IPS-11a (cell line): ENCODE data around the gene MYBPH.

ENCODE experiments used
- H3K4me3 ChIP-seq: one replicate; pipeline ENCODE4 v1.5.1; 2013; ENCODE audit warnings: low read depth, low read length, control low read depth

Gene MYBPH

DNA sequence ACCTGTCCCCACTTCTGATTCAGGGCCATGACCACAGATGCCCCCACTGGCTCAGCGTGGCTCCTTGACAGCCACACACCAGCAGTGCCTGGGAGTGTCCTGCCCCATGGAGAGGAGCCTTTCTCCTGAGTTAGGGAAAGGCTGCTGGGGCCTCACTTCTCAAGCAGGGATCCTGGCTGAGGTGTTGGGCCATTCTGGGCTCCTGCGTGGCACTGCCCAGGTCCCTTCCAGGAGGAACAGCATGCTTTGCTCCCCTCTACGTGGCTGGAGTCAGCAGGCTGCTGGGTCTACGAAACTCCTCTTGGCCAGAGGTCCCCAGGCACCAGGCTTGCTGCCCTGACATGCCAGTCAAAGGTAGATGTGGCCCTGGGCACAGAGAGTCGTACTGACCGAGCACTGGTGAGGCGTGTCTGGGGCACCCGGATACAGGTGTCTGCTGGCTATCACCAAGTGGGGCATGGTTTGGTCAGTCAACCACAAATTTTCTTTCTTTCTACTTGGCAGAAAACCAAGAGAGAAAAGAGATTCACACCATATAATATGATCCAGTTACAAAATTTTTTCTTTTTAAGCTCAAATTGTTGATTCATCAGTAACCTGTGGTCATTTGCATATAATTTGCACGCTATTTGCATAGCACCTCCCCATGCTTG is 44.0 kb downstream of the MYBPH start:
- H3K4me3 ChIP-seq = no peak overlapping the region

DNA sequence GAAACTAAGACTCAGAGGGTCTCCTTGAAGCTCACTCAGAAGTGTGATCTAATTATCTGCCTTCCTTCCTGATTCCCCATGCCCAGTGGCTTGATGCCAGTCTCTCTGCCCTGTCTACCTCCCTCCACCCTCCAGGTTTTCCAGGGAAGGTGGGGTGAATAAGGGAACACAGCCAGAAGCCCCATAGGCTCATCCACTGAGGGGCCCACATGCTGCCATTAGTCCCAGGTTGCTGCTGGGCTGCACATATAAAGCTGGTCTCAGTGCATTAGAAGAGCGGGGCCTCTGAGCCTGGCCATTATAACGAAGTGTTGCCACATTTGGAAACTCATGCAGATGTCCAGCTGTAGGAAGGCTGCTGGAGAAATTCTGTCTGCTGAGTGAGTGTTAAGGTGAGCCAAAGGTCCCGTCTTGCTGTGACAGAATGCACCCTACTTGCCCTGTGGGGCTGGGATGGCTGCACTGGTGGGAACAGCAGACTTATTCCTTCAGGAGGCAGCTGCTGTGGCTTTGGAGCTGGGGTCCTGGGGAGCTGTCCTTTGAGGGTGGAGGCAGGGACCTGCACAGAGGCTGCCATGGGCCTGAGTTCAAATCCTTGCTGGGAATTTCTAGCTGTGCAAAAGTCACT is 45.2 kb downstream of the MYBPH start:
- no peak overlapping the region for H3K4me3 ChIP-seq

DNA sequence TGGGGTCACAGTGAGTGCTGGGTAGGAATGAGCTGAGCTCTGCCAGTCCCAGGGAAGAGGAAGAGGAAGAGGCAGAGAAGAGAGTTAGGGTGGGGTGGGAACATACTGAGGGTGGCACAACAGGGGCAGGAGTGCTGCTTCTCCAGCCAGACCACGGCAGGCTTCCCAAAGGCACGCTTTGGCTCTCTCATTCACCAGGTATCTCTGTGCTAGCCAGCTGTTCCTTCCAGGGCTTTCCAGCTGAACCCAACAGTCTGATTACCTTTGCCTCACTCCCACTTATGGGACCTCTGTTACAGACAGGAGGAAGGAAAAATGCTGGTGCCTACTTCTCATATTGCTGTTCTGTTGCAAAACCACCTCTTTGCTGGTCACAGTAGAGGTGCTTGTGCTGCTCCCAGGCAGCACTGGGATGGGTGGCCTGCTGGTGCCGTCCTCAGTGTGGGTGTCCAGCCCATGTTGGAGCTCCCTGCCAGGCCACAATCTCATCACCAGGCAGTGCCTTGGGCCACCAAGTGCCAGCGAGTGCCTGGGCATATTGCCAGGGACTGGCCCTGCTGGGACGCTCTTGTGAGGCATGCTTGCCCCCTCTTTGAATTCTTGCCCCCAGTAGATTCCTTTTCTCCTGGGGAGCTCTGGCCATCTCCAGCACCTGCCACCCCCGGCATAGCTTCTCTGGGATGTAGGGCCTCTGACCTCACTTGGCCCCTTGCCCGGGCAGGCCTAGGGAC is 46.0 kb downstream of the MYBPH start:
- no peak overlapping the region for H3K4me3 ChIP-seq

DNA sequence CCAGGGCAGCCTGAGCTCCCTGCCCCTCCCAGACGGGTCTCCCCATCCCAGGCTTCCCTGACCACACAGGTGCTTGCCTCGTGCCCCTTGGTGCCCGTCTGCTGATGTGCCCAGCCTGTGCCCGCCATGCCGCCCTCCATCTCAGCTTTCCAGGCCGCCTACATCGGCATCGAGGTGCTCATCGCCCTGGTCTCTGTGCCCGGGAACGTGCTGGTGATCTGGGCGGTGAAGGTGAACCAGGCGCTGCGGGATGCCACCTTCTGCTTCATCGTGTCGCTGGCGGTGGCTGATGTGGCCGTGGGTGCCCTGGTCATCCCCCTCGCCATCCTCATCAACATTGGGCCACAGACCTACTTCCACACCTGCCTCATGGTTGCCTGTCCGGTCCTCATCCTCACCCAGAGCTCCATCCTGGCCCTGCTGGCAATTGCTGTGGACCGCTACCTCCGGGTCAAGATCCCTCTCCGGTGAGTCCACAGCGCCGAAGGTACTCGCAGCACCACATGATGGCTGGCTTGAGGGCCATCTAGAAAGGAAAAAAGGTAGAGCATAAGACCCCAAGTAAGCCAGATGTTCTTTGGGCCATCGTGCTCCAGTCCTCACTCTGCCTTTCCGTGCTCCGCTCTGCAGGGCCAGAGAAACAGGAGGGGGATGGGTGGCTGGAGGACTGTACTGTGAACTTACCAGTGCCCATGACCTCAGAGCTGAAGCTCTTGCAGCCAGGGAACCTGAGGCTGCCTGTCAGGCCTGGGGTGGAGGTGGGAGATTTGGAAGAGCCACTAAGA is 46.7 kb downstream of the MYBPH start:
- H3K4me3 ChIP-seq = no peak overlapping the region

DNA sequence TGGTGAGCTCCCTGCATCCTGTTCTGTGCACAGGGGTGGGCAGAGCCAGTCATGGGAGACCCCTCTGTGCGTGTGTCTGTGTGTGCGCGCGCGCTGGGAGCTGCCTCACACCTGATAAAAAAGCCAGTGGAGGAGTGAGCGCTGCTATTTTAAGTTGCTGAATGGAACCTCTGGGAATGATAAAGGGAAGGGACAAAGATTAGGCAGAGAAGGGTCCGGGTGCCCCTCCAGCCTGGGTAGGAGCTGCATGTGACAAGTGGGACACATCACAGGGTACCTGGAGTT is 47.3 kb downstream of the MYBPH start:
- H3K4me3 ChIP-seq = no peak overlapping the region

DNA sequence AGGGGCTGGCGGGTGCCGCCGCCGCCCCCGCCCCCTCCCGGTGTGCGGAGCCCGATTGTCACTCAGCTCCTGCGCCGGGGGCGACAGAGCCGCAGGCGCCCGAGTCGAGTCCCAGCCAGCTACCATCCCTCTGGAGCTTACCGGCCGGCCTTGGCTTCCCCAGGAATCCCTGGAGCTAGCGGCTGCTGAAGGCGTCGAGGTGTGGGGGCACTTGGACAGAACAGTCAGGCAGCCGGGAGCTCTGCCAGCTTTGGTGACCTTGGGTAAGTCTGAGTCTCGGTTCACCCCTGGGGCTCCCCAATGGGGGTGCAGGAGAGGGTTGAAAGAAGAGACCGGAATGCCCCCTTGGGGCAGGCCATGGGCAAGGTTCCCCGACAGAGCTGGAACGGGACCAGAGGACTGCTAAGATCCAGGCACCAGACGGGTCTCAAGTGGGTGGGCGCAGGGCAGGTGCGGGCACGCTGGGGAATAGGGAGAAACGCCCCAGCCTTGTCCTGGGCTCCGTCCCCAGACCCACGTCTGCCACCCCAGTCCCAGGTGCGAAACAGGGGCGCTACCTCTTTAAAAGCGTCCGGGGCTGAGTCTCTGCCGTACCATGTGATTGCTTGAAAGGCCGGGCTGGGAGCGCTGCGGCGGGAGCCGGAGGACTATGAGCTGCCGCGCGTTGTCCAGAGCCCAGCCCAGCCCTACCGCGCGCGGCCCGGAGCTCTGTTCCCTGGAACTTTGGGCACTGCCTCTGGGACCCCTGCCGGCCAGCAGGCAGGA is 47.8 kb downstream of the MYBPH start, which contains the start of gene ADORA1:
TSS of gene ADORA1 (plus strand) at position 61 of the 765 bp plus-strand sequence. CDS start 1,116 bp downstream, outside the sequence.
- peak within 1 kb of the TSS; percentile 21 for H3K4me3 ChIP-seq

DNA sequence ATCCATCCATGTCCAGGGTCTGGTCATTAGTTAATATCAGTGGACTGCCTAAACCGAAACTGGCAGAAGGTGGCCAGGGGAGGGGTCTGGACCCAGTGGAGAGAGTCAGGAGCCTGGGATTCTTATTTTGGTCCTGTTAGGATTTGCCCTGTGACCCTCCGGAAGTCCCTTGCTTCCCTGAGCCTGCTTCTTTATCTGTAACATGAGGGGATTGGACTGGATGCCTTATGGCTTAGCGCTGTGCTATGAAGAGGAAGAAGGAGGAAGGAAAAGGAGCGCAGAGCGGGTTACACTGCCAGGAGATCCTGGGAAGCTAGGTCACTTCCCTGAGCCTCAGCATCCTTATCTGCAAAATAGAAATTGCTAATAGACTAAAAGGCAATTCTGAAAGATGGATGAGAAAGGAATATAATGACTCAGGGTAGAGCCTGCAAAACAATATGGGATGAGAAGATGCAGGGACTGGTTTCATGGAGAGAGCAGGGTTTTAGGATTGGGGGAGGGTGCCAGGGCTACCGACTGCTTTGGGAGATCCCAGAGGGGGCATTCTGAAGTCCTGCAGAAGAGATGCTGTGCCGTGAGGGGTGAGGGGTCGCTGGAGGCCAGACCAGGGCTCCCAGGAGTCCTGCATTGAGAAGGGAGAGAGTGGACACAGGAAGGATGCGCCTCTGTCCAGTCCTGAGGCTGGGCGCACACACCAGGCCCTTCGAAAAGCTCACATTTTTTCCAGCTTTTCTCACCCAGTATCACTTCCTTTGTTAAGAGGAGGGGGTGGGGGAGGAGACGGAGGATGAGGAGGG is 48.6 kb downstream of the MYBPH start:
- peak overlapping the region; percentile 21 for H3K4me3 ChIP-seq

DNA sequence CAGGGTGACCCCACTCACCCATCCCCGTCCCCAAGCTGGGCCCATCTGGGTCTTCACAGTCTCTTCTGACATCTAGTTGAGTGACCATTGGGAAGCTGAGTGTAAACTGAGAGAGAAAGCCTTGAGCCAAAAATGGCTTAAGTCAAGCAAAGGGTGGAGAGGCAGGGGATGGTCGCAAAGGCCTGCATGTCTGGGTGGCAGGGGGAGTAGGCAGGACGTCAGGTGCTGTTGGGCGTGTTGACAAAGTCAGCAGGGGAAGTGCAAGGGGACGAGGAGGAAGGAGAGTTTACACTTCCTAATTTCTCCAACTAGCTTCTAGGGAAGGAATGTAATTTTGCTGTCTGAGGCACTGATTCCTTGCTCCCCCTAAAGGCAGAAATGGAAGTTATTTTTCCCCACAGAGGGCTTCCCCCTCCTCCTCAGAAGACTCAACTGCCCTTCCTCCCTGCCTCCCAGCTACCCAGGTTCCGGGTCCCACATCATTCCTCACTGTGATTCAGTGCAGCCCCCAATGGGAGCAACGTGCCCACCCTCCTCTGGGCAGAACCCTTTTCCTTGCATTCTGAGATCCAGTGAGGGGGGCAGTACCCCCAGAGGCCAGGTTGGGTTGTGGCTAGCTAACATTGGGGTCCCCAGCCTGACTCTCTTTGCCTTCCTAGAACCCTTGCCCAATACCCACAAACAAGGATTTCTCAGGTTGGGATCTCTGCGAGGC is 49.3 kb downstream of the MYBPH start:
- no peak overlapping the region for H3K4me3 ChIP-seq

DNA sequence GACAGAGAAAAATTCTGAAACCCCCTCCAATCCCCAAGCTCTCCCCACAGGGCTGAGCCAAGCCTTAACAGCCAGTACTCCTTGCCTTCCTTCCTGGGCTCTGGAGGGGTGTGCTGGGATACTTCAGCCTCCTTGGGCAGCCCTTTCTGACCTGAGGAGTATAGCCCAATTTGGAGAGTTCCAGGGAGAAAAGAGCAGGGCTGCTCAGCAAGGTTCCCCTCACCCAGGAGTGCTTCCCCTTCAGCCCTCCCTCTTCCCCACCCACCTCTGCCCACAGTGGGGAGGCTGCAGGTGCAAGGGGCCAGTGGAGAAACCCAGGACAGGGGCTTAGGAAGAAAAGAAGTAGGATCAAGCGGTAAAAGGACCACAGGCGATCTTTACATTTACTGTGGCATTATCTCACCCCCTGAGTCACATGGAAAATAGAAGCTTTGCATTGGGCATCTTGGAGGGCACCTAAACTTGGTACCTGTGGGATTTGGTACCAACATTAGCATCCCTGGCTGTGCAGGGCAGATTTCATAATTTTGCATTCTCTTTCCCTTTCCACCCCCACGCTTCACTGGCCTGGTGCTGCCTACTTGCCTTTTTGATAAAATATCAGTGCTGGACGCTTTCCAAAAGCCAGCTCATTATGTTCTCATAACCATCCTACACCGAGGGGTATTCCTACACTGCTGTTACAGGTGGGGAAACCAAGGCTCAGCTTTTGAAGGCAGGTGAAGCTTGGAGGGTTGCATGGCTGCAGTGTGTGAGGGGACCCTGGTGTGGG is 50.9 kb downstream of the MYBPH start:
- no peak overlapping the region for H3K4me3 ChIP-seq

DNA sequence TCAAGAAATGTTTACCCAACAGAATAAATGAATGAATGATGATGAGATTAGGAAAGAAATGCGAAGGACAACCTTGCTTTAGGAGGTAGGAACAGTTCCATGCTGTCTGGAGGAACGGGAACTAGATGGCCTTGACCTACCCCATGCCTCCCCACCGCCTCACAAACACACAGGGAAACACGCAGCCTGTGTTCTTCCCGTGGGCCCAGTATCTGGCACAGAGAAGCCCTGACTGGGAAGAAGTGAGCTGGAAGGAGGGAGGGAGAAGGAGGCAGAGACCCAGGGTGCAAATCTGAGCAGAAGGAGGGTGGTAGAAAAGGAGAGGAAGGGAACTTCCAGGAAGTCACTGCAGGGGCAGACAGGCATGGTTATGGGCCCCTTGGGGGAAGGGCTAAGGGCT is 51.6 kb downstream of the MYBPH start:
- no peak overlapping the region for H3K4me3 ChIP-seq

DNA sequence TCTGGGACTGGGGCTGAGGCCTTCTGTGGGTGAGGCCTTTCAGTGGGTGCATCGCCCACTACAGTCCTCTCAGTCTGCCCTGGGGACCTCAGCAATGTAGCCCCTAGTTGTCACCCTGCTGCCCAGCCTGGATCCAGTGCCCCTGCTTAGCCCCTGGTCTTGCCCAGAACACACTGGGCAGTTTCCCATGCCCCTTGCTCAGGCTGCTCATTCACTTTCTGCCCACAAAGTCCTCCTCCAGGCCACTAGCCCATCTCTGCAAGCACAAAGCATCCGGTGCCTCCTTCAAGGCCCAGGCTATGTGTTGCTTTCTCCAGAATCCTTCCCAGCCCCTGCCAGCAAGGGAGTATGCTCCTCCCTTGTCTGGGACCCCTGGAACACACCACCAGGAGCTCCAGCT is 53.5 kb downstream of the MYBPH start:
- H3K4me3 ChIP-seq = no peak overlapping the region

DNA sequence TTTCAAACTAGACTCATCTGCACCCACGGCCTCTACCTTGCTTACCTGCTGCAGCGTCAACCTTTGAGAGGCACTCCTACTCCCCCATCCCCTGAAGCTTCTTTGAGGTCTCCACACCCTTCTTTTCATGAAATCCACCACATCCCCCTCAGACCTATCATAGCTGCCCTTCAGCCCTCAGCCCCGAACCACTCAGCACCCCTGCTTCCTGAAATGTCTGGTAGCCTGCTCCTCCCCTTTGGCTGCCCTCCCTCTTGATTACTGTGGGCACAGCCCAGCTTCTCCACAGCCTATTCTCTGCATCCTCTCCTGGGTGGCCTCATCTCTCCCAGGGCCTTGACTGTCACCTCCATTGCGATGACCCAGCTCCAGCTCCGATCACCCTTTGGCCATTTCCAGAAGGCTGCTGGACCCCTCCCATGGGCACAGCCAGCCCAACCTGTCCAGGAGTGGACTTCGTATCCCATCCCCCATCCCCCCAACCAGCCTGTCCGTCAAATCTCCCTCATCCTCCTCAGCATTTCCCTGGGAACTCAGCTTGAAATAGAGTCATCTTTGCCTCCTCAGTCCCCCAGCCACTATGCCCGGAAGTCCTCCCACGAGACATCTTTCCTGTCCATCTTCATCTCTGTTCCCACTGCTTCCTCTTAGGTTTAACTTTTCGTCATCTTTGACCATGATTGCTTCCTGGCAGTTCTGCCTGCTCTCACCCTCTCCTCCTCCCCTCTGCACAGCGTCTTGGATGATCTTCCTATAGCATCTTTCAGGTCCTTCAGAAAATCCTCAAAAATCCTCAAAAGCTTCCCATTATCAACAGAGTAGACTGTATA is 54.2 kb downstream of the MYBPH start:
- no peak overlapping the region for H3K4me3 ChIP-seq

DNA sequence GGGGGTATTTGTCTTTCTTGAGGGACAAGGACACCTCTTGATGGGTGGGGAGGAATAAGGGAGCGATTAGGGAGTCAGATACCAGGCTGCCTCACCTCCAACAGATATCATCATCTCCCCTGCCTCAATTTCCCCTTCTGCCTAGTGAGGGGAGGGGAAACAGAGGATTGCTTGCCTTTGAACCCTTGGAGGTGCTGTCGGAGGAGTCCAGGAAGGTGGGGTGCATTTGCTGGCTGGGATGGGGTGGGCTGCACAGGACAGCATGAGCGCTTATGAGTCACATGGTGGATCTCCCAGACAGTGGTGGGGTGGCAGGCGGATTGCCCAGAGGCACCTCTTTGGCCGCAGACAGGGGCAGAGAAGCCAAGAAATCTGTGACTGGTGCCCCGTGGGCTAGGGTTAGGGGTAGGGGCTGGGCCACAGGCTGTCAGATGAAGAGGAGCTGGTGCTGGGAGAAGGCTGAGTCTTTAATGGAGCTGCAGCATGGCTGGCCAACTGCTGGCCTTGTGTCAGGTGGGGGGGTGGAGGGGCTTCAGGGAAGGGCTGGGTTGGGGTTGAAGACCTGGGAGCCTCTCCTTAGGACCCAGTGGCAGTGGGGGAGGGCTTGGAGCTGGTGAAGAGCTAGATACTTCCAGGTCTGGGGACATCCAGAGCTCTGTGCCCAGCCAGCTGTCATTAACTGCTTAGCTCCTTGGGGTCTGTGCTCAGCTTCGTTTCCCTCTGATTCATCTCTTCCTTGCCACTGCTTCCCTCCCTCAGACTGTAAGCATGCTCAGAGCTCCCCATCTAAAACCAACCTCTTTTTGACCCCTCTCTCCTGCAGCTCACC is 55.1 kb downstream of the MYBPH start:
- no peak overlapping the region for H3K4me3 ChIP-seq
